NB4 (cell line): ENCODE data around the gene OOSP4A.

ENCODE experiments used
- CTCF ChIP-seq: IDR thresholded peaks from one replicate; pipeline ENCODE4 v1.5.1; 2012; ENCODE audit warnings: low read depth, low read length
- MAX ChIP-seq: IDR thresholded peaks from 2 replicates; pipeline ENCODE4 v1.6.1; 2011; ENCODE audit warnings: low read depth, low read length
- MYC ChIP-seq: IDR thresholded peaks from 2 replicates; pipeline ENCODE4 v1.6.1; 2011; ENCODE audit warnings: low read depth, low read length
- POLR2A ChIP-seq: IDR thresholded peaks from 2 replicates; pipeline ENCODE4 v1.6.1; 2011; ENCODE audit warnings: mild to moderate bottlenecking; ENCODE audit not compliant: insufficient read length; ENCODE audit errors: extremely low read depth

GRCh38 chr11:59953463-59954218 lies 10.2 kb upstream of the OOSP4A start:
- TF ChIP-seq CTCF (no peak), POLR2A (no peak), MYC (no peak), MAX (no peak)
